GM19455 (cell line): ENCODE results near the gene PHKG2.

Experiments used
- ATAC-seq: cut with Tn5 transposase; IDR thresholded peaks from one replicate; pipeline ENCODE4 v1.9.1; 2021; ENCODE audit not compliant: unreplicated experiment

PHKG2 gene

DNA sequence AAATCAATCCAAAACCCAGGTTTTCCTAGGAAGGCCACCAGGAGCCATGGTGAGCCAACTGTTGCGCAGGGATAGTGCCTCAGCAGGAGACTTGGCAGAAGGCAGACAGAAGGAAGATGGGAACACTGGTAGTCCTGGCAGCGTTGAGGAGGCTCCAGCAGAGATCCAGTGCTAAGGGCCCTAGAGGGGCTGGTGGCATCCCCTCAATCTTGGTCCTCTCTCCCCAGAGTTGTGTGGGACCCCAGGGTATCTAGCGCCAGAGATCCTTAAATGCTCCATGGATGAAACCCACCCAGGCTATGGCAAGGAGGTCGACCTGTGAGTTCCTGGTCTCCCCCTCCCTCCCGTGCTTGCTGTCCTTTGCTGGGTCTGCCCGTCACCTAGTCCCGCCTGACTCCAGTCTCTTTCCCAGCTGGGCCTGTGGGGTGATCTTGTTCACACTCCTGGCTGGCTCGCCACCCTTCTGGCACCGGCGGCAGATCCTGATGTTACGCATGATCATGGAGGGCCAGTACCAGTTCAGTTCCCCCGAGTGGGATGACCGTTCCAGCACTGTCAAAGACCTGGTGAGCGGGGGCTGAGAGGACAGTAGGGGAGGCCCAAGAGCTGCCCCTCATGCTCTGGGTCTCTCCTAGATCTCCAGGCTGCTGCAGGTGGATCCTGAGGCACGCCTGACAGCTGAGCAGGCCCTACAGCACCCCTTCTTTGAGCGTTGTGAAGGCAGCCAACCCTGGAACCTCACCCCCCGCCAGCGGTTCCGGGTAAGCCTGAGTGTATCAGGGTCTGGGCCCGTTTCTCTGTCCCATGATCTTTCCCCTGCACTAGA, 7.9 kb downstream of the PHKG2 start:
- ATAC-seq, result no peak

DNA sequence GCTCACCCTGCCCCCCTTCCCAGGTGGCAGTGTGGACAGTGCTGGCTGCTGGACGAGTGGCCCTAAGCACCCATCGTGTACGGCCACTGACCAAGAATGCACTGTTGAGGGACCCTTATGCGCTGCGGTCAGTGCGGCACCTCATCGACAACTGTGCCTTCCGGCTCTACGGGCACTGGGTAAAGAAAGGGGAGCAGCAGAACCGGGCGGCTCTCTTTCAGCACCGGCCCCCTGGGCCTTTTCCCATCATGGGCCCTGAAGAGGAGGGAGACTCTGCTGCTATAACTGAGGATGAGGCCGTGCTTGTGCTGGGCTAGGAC, 8.5 kb downstream of the PHKG2 start:
- no peak for ATAC-seq

DNA sequence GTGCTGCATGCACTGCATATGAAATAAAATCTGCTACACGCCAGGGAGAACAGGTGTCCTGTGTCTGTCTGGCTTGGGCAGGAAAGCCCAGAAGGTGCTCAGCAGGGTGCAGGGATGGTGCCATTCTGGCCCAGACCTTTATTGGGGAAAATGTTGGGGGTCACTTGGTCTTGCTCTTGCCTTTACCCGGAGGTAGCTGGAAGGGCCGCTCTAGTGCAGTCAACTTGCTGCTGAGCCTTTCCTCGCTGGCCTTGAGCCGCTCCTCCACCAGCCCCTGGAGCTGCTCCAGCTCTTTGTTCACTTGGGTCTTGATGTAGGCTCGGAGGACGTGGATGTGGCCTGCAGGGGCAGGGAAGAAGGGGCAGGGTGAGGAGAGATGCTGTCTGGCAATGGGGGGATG, 9.1 kb downstream of the PHKG2 start:
- no peak for ATAC-seq

DNA sequence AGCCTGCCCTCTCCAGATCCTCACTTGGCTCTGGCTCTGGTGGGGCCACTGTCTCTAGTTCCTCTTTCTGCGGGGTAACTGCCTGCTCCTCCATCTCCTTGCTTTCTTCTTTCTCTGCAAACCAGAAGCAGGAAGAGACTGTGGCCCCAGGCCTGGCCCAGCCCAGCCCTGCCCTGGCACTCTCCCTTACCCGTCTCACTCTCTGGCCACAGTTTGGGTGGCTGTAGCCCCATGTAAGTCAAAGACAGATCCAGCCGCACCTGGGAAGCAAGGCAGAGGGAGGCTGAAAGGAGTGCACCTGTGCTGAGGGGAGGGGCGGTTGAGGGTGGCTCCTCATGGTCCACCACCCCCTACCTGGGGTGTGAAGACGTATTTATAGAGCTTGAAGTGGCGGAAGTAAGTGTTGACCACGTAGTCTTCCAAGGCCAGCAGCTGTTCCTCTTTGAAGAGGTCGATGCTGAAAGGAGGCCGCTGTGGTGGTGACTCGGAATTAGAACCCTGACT, 10.8 kb downstream of the PHKG2 start:
- no peak for ATAC-seq

DNA sequence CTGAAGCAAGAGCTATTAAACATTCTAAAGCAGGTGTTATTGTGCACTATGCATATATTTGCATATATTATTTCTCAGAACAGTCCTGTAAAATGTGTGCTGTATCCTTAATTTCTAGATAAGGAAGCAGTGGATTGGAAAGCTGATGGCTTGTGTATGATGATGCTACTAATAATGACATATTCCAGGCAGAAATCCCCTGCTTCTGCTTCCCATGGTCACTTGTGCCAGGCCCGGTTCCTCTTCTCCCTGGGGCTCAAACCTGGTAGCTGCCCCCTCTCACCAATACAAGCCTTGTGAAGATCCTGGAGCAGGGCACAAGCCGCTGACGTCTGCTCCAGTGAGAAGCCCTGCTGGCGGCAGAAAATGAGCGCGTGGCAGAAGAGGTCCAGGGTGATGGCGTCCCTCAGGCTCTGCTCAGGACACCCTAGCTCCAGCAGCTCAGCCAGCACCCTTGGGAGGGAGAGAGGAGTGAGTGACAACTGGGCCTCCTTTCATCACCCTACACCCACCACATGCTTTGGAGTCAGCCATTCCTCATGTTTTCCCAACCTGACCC, 11.9 kb downstream of the PHKG2 start:
- ATAC-seq, result no peak

DNA sequence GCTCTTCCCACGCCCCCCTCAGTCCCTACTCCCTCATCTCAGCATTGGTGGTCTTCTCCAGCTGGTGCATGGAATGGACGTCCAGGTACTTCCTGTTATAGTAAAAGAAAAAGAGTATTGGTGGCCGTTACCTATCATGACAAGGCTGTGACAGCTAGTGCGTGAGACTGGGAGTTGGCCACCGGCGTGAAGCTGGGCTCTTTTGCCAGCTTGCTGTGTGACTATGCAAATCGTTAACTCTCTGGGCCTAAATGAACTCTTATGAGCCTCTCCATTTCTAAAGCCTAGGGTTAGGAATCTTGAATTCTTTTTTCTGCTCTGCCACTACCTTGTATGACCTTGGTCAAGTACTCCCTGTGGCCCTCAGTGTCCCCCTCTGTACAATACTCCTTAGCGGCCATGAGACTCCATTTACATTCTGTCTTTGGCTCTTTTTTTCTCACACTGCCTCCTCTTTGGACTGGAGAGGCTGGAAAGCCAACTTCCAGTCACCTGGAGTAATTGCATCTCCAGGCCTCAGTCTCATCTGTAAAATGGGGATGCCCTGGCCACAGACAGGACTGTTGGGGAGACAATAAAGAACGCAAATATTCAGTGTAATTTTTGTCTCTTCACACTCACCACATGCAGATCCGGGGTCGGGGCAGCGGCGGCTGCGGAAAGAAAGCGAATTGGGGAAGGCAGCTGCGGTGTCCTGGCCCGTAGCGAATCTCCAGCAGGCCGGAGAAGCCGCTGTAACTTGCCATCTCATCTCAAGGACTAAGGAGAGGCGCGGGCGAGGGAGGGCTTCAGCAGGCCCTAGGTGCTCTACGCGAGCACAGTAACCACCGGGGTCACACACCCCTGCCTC, 12.6 kb downstream of the PHKG2 start:
- ATAC-seq, result no peak

DNA sequence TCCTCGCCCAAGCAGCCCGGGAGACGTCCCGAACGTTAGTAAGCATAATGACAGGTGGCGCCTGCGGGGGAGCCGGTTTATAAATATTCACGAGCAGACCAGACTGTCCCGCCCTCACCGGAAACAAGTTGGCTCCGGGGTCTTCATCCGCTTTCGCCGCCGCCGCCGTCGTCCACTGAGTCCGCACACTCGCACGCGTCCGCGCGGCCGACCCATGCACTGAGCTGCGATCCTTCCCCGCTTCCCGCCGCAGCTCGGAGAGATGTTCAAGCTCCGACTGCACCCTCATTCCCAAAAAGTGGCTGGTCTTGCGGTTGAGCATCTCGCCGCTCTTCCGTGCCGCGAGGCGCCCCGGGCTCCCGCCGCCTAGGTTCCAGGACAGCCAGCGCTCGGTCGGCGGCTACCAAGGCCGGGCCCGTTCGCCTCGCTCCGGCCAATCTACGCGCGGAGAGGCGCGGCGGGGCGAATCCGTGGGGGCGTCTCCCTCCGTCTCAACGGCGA, 13.3 kb downstream of the PHKG2 start:
- peak; percentile 38 for ATAC-seq

DNA sequence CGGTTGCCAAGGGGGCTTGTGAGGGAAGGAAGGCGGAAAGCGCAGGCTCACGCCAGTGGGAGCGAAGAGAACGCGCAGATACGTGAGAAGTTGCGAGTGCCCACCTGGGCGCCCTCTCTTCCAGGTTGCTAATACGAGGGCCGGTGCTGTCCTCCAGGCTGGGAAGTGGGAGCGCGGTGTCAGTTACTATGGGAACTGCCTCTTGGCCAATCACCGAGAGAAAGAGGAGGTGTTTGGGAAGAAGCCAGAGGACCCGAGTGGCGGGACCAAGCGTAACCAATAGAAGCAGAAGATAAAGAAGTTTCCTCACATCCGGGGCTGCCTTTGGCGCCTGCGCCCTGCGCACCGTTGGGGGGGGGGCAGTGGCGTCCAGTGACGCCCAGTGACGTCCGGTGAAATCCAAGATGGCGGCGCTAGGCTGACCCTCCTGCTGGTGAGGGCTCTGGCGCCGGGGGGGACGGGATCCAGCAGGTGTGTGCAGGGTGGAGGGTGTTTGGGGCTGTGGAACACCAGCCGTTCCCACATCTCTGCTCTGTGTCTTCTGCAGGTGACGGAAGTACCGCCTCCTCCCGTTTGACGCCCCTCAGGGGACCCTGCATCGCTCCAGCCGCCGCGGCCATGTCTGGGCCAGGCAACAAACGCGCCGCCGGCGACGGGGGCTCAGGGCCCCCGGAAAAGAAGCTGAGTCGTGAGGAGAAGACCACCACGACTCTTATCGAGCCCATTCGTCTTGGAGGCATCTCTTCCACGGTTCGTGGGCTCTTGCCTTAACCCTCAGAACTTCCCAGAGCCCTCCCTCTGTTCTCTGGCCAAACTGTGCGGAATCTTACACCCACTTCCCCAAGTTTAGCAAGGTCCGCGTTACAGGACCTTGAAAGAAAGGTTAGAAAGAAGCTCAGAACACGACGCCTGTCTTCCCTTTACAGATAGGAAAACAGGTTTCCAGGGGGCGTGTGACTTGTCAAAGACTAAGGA, 14.0 kb downstream of the PHKG2 start, which contains the start of the genes CFAP119 and RNF40:
Gene CFAP119, minus strand, starts transcription at position 135 of the 975 bp plus-strand sequence. CDS start 314 bp downstream, outside the sequence.
Gene RNF40, plus strand, starts transcription at position 395 of the 975 bp plus-strand sequence. Its CDS starts 224 bp downstream, at position 619.
- peak; percentile 78 for ATAC-seq

DNA sequence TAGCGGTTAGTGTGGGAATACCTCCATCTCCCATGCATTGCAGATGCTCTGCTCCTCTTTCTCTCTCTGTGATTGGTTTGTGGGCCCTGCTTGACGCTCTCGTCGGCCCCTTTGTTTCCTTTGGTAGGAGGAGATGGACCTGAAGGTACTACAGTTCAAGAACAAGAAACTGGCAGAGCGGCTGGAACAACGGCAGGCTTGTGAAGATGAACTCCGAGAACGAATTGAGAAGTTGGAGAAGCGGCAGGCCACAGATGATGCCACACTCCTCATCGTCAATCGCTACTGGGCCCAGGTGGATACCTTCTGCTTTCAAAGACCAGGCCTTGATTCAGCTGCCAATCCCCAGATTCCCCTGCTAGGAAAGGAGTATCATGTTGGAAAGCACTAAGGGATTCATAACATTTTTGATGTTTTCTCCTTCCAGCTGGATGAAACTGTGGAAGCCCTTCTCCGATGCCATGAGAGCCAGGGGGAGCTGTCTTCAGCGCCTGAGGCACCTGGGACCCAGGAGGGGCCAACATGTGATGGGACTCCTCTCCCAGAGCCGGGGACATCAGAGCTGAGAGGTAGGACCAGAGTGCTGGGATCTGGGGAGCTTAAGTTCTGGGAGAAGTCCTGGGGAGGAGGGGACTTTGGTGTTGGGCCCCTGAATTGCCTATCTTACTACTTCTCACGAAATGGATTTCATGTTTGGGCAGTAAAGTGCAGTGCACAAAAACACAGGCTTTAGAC, 14.9 kb downstream of the PHKG2 start:
- ATAC-seq, result no peak

DNA sequence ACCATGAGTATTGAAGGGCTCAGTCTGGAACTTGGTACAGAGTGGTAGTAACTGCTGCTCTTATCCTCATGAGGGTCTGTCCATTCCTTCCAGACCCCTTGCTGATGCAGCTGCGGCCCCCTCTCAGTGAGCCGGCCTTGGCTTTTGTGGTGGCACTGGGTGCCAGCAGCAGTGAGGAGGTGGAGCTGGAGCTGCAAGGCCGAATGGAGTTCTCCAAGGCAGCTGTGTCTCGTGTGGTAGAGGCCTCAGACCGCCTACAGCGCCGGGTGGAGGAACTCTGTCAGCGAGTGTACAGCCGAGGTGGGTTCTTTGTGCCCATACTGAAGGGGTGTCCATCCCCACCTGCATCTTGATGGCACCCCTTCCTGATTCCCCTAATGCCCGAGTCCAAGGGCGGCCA, 15.9 kb downstream of the PHKG2 start:
- no peak for ATAC-seq

DNA sequence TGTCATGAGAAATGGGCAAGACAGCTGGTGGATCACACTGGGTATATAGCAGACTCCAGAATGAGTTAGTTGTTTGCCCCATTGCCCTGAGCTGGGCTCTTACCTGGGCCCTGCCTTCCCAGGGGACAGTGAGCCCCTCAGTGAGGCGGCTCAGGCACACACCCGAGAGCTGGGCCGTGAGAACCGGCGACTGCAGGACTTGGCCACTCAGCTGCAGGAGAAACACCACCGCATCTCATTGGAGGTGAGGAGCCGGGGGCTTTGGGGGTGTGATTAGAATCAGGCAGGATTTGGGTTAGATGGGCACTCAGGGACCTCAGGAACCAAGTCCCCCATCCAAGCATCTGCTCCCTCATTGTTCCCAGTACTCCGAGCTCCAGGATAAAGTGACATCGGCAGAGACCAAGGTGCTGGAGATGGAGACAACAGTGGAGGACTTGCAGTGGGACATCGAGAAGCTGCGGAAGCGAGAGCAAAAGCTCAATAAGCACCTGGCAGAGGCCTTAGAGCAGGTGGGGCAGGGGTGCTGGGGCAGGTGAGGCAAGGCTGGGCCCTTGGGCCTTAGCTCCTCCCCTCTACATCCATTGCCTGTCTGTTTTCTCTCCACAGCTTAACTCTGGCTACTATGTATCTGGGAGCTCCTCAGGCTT, 16.7 kb downstream of the PHKG2 start:
- no peak for ATAC-seq

DNA sequence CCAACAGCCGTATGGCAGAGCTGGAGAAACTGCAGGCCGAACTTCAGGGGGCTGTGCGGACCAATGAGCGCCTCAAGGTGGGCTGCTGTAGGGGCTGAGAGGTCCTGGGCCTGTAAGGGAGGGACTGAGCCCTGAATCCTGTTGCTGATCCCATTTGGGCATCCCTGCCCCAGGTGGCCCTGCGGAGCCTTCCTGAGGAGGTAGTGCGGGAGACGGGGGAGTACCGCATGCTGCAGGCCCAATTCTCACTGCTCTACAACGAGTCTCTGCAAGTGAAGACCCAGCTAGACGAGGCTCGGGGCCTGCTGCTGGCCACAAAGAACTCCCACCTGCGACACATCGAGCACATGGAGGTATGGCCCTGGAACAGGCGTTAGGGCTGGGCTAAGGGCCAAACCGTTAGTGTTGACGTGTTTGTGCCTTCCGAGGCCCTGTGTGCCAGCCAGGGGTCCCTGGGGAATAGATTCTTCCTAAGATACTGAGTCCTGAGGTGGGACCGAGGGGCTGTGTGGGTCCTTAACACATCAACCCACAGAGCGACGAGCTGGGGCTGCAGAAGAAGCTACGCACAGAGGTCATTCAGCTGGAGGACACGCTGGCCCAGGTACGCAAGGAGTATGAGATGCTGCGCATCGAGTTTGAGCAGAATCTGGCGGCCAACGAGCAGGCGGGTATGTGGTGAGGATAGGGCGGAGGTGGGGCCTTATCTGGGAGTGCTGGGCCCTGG, 18.1 kb downstream of the PHKG2 start:
- ATAC-seq, result no peak

DNA sequence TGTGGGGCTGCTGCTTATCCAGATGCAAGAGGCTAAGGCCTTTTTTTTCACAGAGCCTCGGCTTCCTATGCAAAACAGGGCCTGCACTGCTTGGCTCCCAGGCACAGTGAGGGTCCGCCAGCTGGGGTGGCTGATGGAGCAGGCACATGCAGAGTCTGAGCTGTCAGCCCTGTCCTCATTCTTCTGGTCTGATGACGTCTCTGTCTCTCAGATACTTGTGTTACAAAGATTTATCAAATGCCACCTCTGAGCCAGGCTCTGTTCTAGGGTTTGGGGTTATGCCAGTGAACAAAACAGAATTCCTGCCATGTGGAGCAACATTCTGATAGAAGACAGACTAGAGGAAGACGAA, 18.7 kb downstream of the PHKG2 start:
- ATAC-seq, result no peak

DNA sequence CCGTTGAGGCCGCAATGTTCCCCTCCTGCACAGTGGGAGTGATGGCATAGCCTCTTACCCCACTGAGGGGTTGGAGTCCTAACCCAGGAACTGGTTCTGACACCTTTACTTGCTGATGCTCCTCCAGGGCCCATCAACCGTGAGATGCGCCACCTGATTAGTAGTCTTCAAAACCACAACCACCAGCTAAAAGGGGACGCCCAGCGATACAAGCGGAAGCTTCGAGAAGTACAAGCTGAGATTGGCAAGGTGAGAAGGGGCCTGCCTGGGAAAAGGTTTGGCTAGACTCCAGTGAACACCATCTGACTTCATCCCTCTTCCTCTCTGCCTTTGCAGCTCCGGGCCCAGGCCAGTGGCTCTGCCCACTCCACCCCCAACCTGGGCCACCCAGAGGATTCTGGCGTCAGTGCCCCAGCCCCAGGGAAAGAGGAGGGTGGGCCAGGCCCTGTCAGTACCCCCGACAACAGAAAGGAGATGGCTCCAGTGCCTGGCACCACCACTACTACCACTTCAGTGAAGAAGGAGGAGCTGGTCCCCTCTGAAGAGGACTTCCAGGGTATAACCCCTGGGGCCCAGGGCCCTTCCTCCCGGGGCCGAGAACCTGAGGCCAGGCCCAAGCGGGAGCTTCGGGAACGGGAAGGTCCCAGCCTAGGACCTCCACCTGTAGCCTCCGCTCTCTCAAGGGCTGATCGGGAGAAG, 19.7 kb downstream of the PHKG2 start:
- ATAC-seq, result no peak

DNA sequence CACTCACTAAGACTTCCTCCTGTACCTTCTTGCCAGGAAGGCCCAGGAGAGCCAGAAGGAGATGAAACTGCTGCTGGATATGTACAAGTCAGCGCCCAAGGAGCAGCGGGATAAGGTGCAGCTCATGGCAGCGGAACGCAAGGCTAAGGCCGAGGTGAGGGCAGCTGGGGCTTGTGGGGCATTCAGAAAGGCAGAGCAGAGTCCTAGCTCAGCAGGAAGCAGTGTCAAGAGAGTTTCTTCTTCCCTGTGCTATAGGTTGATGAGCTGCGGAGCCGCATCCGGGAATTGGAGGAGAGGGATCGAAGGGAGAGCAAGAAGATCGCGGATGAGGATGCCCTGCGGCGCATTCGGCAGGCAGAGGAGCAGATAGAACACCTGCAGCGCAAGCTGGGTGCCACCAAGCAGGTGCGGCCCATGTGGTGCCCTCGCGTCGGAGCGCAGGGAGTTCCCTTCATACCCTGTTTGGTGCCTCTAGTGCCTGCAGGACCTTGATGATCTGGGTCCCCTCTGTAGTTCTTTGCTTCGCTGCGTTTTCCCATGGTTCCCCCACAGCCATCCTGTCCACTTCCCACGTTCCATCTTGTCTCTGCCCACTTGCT, 20.5 kb downstream of the PHKG2 start:
- ATAC-seq, result no peak

DNA sequence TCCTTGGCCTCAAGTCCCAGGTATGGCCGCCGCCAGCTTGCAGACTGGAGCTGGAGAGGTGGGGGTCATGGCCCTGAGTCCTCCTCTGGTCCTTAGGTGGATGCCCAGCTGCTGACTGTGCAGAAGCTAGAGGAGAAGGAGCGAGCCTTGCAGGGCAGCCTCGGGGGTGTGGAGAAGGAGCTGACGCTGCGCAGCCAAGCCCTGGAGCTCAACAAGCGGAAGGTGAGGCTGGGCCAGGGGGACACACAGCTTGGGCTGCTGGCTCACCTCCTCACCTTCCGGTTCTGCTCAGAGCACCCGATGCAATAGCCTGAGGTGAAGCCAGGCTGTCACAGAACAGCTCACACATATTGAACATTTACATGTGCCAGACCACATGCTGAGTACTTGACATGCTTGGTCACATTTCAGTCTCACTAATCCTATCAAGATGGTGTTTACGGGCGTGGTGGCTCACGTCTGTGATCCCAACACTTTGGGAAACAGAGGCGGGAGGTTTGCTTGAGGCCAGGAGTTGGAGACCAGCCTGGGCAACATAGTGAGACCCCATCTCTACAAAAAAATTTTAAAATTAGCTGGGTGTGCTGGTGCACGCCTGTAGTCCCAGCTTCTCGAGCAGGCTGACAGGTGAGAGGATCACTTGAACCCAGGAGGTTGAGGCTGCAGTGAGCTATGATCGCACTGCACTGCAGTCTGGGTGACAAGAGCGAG, 21.3 kb downstream of the PHKG2 start:
- ATAC-seq, result no peak

DNA sequence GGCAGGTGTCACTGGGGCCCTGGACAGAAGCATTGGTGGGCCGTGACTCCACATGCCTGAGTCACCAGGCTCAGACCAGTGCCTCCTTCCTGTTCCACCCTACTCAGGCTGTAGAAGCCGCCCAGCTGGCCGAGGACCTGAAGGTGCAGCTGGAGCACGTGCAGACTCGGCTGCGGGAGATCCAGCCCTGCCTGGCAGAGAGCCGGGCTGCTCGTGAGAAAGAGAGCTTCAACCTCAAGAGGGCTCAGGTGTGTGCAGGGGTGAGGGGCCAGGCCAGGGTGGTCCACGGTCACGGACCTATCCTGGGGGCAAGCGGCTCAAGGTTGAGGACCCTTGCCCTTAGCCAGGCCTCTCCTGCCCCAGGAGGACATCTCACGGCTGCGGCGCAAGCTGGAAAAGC, 23.5 kb downstream of the PHKG2 start:
- ATAC-seq, result no peak
